G401.6 (cell line): ENCODE measurements around the gene P2RX4.
"Not testable (repeated sequence)": the region's sequence is repeated elsewhere in the genome, so short reads cannot be mapped to it uniquely, and the experiment has no call there.

Experiments used
- FAIRE-seq: peaks from 2 replicates; lab custom pipeline; 2012; peaks lifted over from hg19 to GRCh38; lab: Jason Lieb, UNC

Gene P2RX4

DNA sequence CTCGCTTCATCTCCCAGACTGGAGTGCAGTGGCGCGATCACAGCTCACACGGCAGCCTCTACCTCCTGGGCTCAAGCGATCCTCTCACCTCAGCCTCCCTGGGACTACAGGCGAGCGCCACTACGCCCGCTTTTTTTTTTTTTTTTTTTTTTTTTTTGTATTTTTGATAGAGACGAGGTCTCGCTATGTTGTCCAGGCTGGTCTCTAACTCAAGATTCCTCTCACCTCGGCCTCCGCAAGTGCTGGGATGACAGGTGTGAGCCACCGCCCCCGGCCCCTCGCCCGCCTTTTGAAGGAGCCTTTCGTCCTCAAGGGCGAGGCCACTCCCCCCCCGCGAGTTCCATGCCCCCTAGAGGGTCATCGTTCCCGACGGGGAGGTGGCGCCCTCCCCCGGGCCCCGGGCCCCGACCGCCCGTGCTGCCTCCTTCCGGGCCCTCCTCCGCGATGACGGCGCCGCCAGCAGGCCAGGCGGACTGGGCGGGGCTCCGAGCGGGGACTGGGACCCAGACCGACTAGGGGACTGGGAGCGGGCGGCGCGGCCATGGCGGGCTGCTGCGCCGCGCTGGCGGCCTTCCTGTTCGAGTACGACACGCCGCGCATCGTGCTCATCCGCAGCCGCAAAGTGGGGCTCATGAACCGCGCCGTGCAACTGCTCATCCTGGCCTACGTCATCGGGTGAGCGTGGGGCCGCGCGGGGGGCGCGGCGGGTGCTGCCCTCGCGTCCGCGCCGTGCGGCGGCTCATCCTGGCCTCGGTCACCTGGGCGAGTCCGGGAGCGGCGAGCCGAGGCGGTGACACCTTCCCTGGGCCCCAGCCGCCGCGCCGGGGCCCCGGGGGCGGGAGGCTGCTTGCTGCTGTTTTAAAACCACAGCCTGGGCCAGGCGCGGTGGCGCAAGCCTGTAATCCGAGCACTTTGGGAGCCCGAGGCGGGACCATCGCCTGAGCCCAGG lies at the start of gene P2RX4:
Gene P2RX4, plus strand, starts transcription at position 506 of the 949 bp plus-strand sequence. Its CDS starts 36 bp downstream, at position 542.
- no peak for FAIRE-seq

GRCh38 chr12:121162384-121162783 lies 47.5 kb upstream of the P2RX4 start:
- no peak for FAIRE-seq

DNA sequence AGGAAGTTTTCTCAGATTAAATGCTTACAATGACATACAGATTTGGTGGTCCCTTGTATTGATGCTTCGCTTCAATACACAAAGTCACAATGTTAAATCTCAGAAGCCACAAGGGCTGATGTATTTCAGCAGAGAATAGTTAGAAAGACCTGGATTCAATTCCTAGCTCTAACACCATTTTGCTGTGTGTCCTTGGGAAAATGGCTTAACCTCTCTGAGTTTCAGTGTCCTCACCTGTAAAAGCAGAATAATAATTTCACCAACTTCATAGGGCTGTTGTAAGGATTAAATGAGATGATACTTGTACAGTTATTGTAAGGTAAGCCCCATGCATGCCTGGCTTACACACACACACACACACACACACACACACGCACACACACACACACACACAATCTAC lies 46.9 kb upstream of the P2RX4 start:
- no peak for FAIRE-seq

- not testable (repeated sequence) for FAIRE-seq
Observed at GRCh38 chr12:121164839-121165238, 45.1 kb upstream of the P2RX4 start.

DNA sequence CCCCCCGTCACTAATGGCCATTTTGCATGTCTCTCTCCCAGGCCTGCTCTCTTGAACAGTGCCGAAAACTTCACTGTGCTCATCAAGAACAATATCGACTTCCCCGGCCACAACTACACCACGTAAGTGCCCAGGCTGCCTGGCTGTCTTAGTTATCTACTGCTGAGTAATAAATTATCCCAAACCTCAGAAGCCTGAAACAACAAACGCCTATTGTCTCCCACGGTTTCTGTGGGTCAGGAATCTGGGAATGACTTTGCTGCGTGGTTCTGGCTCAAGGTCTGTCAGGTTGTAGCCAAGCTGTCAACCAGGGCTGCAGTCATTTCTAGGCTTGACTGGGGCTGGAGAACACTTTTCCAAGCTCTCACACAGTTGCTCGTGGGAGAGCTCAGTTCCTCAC lies 44.6 kb upstream of the P2RX4 start:
- FAIRE-seq: no peak

- FAIRE-seq: no peak
Observed at GRCh38 chr12:121166356-121166755, 43.6 kb upstream of the P2RX4 start.

- FAIRE-seq: no peak
Observed at GRCh38 chr12:121167232-121167820, 42.6 kb upstream of the P2RX4 start.

GRCh38 chr12:121167951-121168350 lies 42.0 kb upstream of the P2RX4 start:
- no peak for FAIRE-seq

- no peak for FAIRE-seq
Observed at GRCh38 chr12:121170151-121170550, 39.8 kb upstream of the P2RX4 start.

DNA sequence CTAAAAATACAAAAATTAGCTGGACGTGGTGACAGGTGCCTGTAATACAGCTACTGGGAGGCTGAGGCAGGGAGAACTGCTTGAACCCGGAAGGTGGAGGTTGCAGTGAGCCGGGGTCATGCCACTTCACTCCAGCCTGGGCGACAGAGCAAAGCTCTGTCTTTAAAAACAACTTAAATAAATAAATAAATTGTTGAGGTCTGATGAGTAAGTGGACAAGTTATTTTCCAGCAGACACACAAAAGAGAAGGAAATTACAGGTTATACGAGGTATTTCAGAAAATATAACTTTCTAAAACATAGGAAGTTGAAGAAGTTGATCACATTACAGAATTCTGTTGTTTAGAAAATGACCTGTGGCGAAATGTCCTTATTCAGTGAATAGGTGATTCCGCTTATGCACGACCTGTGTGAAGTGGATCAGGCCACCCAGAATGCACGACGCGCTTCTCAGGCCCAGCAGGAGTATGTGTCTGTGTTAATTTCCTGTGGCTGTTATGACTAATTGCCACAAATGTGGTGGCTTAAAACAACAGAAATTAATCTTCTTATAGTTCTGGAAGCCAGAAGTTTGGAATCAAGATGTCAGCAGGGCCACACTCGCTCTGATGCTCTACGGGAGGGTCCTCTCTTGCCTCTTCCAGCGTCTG lies 39.2 kb upstream of the P2RX4 start:
- no peak for FAIRE-seq

DNA sequence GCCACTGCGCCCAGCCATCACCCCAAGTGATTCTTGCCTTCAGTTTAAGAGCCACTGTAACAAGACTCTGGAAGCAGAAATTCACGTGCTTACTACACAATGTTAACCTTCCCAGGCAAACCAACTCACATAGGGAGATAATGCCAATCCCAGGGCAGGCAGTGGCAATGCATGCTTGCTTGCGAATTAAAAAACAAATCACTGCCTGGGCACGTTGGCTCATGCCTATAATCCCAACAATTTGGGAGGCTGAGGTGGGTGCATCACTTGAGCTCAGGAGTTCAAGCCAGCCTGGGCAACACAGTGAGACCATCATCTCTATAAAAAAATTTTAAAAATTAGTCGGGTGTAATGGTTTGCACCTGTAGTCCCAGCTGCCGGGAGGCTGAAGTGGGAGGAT lies 37.8 kb upstream of the P2RX4 start:
- FAIRE-seq: no peak

DNA sequence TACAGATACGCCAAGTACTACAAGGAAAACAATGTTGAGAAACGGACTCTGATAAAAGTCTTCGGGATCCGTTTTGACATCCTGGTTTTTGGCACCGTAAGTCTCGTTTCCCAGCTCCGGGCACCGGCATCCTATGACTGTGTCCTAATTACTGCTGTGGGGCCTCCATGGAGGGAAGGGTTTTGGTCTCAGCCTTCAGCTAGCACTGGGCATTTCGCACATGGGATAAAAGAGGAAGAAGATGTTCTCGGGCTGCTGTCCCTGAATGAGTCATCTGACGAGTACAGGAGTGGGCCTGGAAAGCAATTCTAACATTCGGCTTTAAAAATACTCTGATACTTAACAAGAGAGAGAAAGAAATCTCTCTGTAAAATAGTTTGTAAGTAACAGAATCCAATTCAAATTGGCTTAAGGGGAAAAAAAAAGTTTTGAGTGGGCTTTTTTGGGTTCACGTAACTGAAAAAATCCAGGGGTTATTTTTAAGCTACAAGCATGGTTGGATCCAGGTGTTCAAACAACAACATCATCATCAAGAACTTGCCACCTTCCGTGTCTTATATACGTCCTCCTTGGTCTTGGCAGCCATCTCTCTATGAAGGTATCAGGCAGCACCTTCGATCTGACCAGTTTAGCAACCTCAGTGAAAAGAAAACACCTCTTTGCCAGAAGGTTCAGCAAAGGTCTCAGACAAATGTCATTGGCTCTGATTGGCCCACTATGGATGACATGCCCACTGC lies 34.4 kb upstream of the P2RX4 start:
- FAIRE-seq: no peak

GRCh38 chr12:121176826-121177529 lies 33.0 kb upstream of the P2RX4 start:
- no peak for FAIRE-seq

DNA sequence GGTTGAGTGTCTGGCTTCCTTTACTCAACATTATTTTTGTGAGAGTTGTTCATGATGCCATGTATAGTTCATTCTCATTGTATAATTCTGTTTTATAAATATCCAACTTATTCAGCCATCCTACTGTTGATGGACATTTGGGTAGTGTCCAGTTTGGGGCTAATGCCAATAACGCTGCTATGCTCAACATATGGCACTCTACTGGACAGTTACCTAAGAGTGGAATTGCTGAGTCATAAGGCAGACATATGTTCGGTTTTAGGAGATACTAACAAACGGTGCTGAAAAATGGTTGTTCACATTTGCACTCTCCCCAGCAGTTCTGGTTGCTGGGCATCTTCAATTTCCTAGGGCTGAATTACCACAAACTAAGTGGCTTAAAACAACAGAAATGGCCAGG lies 28.7 kb upstream of the P2RX4 start:
- no peak for FAIRE-seq

DNA sequence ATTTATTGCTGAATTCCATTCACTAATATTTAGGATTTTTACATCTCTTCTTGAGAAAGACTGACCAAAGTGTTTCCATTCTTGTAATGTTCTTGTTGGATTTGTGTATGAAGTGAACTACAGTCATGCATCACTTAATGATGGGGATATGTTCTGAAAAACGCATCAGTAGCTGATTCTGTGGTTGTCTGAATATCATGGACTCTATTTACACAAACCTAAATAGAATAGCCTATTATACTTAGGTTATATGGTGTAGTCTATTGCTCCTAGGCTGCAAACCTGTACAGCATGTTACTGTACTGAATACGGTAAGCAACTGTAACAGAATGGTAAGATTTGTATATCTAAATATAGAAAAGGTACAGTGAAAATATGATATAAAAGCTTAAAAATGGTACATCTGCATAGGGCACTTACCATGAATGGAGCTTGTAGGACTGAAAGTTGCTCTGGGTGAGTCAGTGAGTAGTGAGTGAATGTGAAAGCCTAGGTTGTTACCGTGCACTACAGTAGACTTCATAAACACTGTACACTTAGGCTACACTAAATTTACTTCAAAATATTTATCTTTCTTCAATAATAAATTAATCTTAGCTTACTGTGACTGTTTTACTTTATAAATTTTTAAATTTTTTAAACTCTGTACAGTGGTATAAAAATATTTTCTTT lies 27.6 kb upstream of the P2RX4 start:
- FAIRE-seq: no peak

GRCh38 chr12:121184425-121184824 lies 25.5 kb upstream of the P2RX4 start:
- FAIRE-seq: no peak

- no peak for FAIRE-seq
Observed at GRCh38 chr12:121184984-121185889, 24.7 kb upstream of the P2RX4 start.

GRCh38 chr12:121186826-121187225 lies 23.1 kb upstream of the P2RX4 start:
- no peak for FAIRE-seq

DNA sequence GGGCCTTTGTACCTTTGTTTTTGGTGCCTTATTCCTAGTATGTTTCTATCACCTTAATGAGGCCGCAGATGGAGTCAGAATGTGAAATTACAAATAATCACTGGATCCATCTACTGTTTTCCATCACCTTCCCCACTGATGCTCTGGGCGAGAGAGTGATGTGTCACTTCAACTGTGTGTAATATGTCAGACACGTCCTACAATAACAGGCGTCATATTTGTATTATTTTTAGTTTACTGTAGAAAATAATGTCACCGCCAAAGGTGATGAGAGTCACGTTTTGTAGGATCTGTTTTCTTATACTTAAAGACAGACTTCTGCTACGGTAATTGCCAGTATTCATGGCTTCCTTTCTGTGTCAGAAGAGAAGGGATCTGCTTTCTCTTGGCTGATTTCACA lies 22.4 kb upstream of the P2RX4 start:
- no peak for FAIRE-seq

GRCh38 chr12:121188227-121188626 lies 21.7 kb upstream of the P2RX4 start:
- FAIRE-seq: no peak
